Fibroblast of lung (primary cell): ENCODE results near the gene ANKRD24.

Source experiments
- CTCF ChIP-seq, 2 donors: IDR thresholded peaks in 1 of 2; conservative IDR thresholded peaks in 1 of 2; 1 replicate in 1 of 2; 2 replicates in 1 of 2; pipeline ENCODE4 v1.5.1; 2011 to 2012; ENCODE audit warnings: low read length in 2 of 2, control low read depth in 1 of 2, inconsistent platforms in 1 of 2, low read depth in 1 of 2, mild to moderate bottlenecking in 1 of 2
- EZH2 ChIP-seq: IDR thresholded peaks from 2 replicates; pipeline ENCODE4 v1.5.1; 2012; ENCODE audit warnings: low read length, control low read depth, mild to moderate bottlenecking; ENCODE audit errors: missing control alignments

- TF ChIP-seq CTCF (conservative IDR thresholded peaks at IDR 0.05 in 1 of 2, IDR thresholded peaks at IDR 0.05 in 1 of 2; ENCODE audit: low read depth in 1 of 2, low read length in 2 of 2) (no peak), EZH2 (no peak)
Measured at GRCh38 chr19:4161415-4162077, 20.9 kb upstream of the ANKRD24 start.
